Spleen (tissue), 11 donors: ENCODE data around the gene DNASE2. TPM values are rescaled to one million over a fixed set of nuclear protein-coding genes. Genes with fewer than 3 reads are reported as not detected.
A peak's percentile ranks its signal among the peaks of the same experiment; 100 is the strongest.

Source experiments
- DNase-seq: peaks from one replicate; pipeline ENCODE4 v3.0.0-alpha.2; 2020
- H3K27ac ChIP-seq, 8 donors: fragments of 200-600 bp; sonication (generic) in 7 of 8; 1 replicate in 4 of 8; 2 replicates in 4 of 8; pipeline versions ENCODE4 v1.5.0 to v1.8.0; 2016 to 2021; ENCODE audit warnings: inconsistent platforms in 4 of 8, mild to moderate bottlenecking in 4 of 8, moderate library complexity in 1 of 8
- H3K27me3 ChIP-seq, 7 donors: fragments of 200-600 bp; sonication (generic) in 6 of 7; replicated peaks in 1 of 7; 1 replicate in 4 of 7; 2 replicates in 3 of 7; pipeline versions ENCODE4 v1.5.0 to v1.8.0; 2016 to 2021; ENCODE audit warnings: inconsistent platforms in 3 of 7, mild to moderate bottlenecking in 1 of 7
- H3K36me3 ChIP-seq, 6 donors: fragments of 200-600 bp; sonication (generic) in 5 of 6; 1 replicate in 4 of 6; 2 replicates in 2 of 6; pipeline versions ENCODE4 v1.5.0 to v1.8.0; 2016 to 2021; ENCODE audit warnings: inconsistent platforms in 2 of 6
- H3K4me1 ChIP-seq, 6 donors: fragments of 200-600 bp; sonication (generic) in 5 of 6; 1 replicate in 3 of 6; 2 replicates in 3 of 6; pipeline versions ENCODE4 v1.5.0 to v1.8.0; 2016 to 2021; ENCODE audit warnings: inconsistent platforms in 3 of 6
- H3K4me3 ChIP-seq, 8 donors: fragments of 200-600 bp; sonication (generic) in 7 of 8; 1 replicate in 4 of 8; 2 replicates in 4 of 8; pipeline versions ENCODE4 v1.5.0 to v1.8.0; 2016 to 2021; ENCODE audit warnings: inconsistent platforms in 4 of 8, mild to moderate bottlenecking in 4 of 8, moderate library complexity in 2 of 8
- H3K9me3 ChIP-seq, 8 donors: fragments of 200-600 bp; sonication (generic) in 7 of 8; 1 replicate in 4 of 8; 2 replicates in 4 of 8; pipeline versions ENCODE4 v1.5.0 to v1.8.0; 2016 to 2021; ENCODE audit warnings: inconsistent platforms in 4 of 8
- POLR2A ChIP-seq, 3 donors: fragments of 450-650 bp; IDR thresholded peaks; one replicate each; pipeline ENCODE4 v1.5.1; 2017; ENCODE audit warnings: antibody characterized with exemption in 3 of 3, mild to moderate bottlenecking in 1 of 3
- POLR2AphosphoS5 ChIP-seq, 3 donors: sonication (generic); formaldehyde crosslinking; IDR thresholded peaks; one replicate each; pipeline ENCODE4 v1.5.1; 2017; ENCODE audit warnings: antibody characterized with exemption in 3 of 3
- WGBS, 5 donors: extraction: QIAGEN DNeasy Blood & Tissue Kit in 3 of 5; methylation state at CpG; one replicate each; pipeline versions ENCODE4 v1.1.5 to v1.1.7; 2013 to 2018; 5-methylcytosine and 5-hydroxymethylcytosine counted together
- intact Hi-C: fragments of 100-400 bp; cut with DNase I; formaldehyde crosslinking; loops from one replicate; pipeline ENCODE4 v1.15.0; 2023; ENCODE audit warnings: low total_unique reads
- polyA plus RNA-seq, 3 donors: library from polyadenylated mRNA; stranded (reverse); fragments of 200-250 nt; gene quantifications; one replicate each; pipeline ENCODE4 v1.2.1, GENCODE V29; 2013
- total RNA-seq, 7 donors: library from RNA; depleted of rRNA in 3 of 7; stranded (reverse); fragments of >200 nt in 3 of 7; fragmentation: NEBNext Ultra II Directional in 4 of 7; extraction: Animal tissue kit (Norgen Biotek cat#: 25700) in 4 of 7; gene quantifications; one replicate each; pipeline versions ENCODE4 v1.1.0 to v1.2.1, GENCODE V29; 2016 to 2021
- TF ChIP-seq, protein P1 (sequence below), 11 experiments: fragments of 200-600 bp in 7 of 11; fragments of 450-650 bp in 4 of 11; sonication (generic) in 4 of 11; IDR thresholded peaks in 8 of 11; conservative IDR thresholded peaks in 3 of 11; 1 replicate in 7 of 11; 2 replicates in 4 of 11; pipeline versions ENCODE4 v1.4.0 to v1.8.0; 2016 to 2021; ENCODE audit warnings: antibody characterized with exemption in 11 of 11, inconsistent platforms in 4 of 11, mild to moderate bottlenecking in 1 of 11
- donor health status: healthy with polysubstance abuse.
- donor health status: DM: no; HTN: no; CAD: no; lungs with moderate emphysema.
- donor health status: DM: no; HTN: no; CAD: no.
- donor health status: Bipolar disorder and iron deficiency.
- donor health status: healthy.
- donor health status: DM: no; HTN: no; CAD: no.
- donor health status: DM: yes; HTN: yes; CAD: no.

DNASE2 gene
- total and polyA plus RNA-seq, 10 donors: 19.5 to 36.1 (median 26.3) TPM

DNA sequence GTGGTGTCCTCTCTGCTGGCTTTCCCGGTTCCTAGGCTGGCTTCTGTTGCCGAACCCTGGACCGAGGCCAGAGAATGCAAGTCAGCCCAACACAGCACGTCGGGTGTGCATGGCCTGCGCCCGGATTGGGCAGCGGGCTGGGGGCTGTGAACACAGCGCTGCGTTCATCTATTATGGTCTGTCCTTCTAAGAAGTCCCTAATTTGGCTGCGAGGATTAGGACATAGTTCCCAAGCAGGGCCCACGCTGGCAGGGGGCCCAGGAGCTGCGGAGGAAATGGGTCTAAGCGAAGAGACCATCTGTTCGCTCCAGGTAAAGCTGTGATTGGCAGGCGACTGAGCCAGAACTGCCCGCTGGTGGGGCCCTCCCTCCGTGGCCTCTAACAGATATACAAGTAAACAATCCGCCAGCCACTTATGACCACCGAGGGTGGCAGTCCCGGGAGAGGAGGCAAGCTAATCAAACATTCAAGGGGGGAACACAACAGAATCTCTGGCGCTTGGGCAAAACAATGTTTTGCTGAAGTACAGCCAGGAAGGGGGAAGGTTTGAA, 31.8 kb upstream of the DNASE2 start:
- intact Hi-C loops: no loop called here
- Histone ChIP-seq H3K27me3 (no peaks in the 10 kb centered on the region), H3K9me3 (no peaks in the 10 kb centered on the region), H3K4me1 (peaks cover 5 to 31% (median 24%) of the 10 kb centered on the region in 6 donors), H3K4me3 (peak overlapping the region in 1 of 8 donors; percentile 38), H3K27ac (peak overlapping the region; percentile 42 to 86 (median 73)), H3K36me3 (no peaks in the 10 kb centered on the region)
- TF ChIP-seq, protein P1, sequence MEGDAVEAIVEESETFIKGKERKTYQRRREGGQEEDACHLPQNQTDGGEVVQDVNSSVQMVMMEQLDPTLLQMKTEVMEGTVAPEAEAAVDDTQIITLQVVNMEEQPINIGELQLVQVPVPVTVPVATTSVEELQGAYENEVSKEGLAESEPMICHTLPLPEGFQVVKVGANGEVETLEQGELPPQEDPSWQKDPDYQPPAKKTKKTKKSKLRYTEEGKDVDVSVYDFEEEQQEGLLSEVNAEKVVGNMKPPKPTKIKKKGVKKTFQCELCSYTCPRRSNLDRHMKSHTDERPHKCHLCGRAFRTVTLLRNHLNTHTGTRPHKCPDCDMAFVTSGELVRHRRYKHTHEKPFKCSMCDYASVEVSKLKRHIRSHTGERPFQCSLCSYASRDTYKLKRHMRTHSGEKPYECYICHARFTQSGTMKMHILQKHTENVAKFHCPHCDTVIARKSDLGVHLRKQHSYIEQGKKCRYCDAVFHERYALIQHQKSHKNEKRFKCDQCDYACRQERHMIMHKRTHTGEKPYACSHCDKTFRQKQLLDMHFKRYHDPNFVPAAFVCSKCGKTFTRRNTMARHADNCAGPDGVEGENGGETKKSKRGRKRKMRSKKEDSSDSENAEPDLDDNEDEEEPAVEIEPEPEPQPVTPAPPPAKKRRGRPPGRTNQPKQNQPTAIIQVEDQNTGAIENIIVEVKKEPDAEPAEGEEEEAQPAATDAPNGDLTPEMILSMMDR (IDR thresholded peaks at IDR 0.05 in 8 of 11, conservative IDR thresholded peaks at IDR 0.05 in 3 of 11): no peak
- TF ChIP-seq POLR2A (IDR thresholded peaks at IDR 0.05): no peak
- TF ChIP-seq POLR2AphosphoS5 (IDR thresholded peaks at IDR 0.05): peak; percentile 51 to 78 (median 62)
- 24 to 46% (median 27%) methylated on average over 22 of the region's 22 CpGs for WGBS, 5 donors
- no peak for DNase-seq

DNA sequence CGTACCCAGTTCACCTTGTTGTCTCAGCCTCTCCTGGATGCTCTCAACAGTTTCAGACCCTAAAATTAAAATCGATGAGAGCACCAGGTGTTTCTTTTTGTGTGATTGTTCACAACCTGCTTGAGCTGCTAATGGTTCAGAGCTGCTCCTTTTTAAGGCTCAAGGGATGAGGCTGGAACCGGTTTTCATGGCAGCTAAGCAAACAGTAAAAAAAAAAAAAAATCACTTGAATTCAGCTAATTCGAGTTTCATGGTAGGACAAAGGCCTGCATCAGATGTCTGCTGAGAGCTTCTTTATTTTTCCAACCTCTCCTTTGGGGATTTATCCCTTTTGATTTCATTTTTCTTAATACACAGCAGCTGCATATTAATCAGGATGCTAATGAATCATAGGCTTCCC, 31.3 kb upstream of the DNASE2 start:
- TF ChIP-seq POLR2AphosphoS5 (IDR thresholded peaks at IDR 0.05) (no peak), POLR2A (IDR thresholded peaks at IDR 0.05) (no peak)
- TF ChIP-seq, protein P1 (IDR thresholded peaks at IDR 0.05 in 8 of 11, conservative IDR thresholded peaks at IDR 0.05 in 3 of 11): no peak
- 63 to 74% (median 63%) methylated on average over 4 of the region's 4 CpGs for WGBS, 5 donors

DNA sequence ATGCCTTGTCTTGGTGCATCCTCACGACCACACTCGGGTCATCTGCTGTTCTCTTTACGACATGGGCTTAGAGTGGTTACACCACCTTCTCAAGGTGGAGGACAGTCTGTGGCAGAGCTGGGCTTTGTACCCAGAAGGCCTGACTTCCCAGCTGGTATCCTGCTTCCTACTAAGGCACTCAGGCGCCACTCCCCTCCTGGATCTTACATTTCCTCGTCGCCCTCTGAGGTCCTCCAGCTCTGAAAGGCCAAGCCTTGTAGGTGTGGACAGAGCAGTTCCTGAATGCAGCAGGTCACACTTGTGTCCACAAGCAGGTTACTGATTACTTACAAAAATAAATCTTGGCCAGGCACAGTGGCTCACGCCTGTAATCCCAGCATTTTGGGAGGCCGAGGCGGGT, 25.9 kb upstream of the DNASE2 start:
- Histone ChIP-seq H3K27me3 (no peaks in the 10 kb centered on the region), H3K4me3 (no peak overlapping the region), H3K27ac (no peak overlapping the region), H3K9me3 (no peaks in the 10 kb centered on the region), H3K4me1 (peaks cover 0 to 1% (median 0%) of the 10 kb centered on the region in 6 donors), H3K36me3 (no peaks in the 10 kb centered on the region)
- TF ChIP-seq, protein P1 (IDR thresholded peaks at IDR 0.05 in 8 of 11, conservative IDR thresholded peaks at IDR 0.05 in 3 of 11): no peak
- TF ChIP-seq POLR2A (IDR thresholded peaks at IDR 0.05) (no peak), POLR2AphosphoS5 (IDR thresholded peaks at IDR 0.05) (no peak)
- intact Hi-C loops: no loop called here
- 85 to 94% (median 89%) methylated on average over 9 of the region's 9 CpGs for WGBS, 5 donors
- no peak for DNase-seq

More for the DNA sequence above, 31.3 kb upstream of the DNASE2 start:
- H3K27me3 ChIP-seq: no peaks in the 10 kb centered on the region
- peak overlapping the region in 6 of 8 donors; percentile 20 to 86 (median 78) for H3K27ac ChIP-seq
- intact Hi-C loops: no loop called here
- peaks cover 5 to 31% (median 24%) of the 10 kb centered on the region in 6 donors for H3K4me1 ChIP-seq
- H3K4me3 ChIP-seq: peak overlapping the region in 1 of 8 donors; percentile 38
- no peak for DNase-seq
- H3K36me3 ChIP-seq: no peaks in the 10 kb centered on the region
- H3K9me3 ChIP-seq: no peaks in the 10 kb centered on the region

DNA sequence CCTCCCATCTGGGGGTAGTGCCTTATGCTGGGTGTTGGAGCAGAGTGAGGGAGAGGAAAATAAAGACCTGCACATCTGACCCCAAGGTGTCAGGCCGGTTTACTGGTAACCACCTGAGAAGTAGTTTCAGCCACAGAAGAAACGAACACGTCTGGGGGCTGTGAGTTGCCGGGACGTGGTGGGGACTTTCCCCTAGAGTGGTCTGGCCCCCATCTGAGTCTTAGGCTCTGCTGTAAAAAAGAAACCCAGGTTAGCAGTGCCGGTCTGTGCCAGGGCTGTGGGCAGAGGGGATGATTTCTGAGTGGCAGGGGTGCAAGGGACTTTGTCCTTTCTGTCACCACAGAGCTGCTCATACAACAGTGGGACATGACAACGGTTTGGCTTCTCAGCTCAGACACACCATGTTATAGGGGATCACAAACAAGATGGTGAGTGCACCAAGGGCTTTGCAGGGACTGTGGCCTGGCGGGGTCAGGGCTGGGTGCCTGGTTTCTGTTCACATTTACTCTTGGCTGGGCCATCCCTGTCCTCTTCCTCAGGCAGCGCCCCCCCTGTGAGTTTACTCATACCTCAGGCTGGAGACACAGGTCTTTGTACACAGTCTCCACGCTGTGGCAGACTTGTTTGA, 18.8 kb upstream of the DNASE2 start:
- TF ChIP-seq, protein P1 (IDR thresholded peaks at IDR 0.05 in 8 of 11, conservative IDR thresholded peaks at IDR 0.05 in 3 of 11): no peak
- TF ChIP-seq POLR2AphosphoS5 (IDR thresholded peaks at IDR 0.05) (no peak), POLR2A (IDR thresholded peaks at IDR 0.05) (no peak)
- Histone ChIP-seq H3K9me3 (no peaks in the 10 kb centered on the region), H3K27ac (peak overlapping the region in 1 of 8 donors; percentile 33), H3K36me3 (peaks cover 0 to 61% (median 31%) of the 10 kb centered on the region in 6 donors), H3K4me3 (no peak overlapping the region), H3K27me3 (no peaks in the 10 kb centered on the region), H3K4me1 (no peaks in the 10 kb centered on the region)
- 57 to 79% (median 74%) methylated on average over 10 of the region's 10 CpGs for WGBS, 5 donors
- intact Hi-C loops: no loop called here
- no peak for DNase-seq
